Activated naive CD4-positive, alpha-beta T cell treated with anti-CD3 and anti-CD28 coated beads, Interleukin-2, amount 10 ng/mL, durations not matched to agents 7 days and 5 days (primary cell): ENCODE results near the gene ZC3H10.

Experiments
- CTCF ChIA-PET: fragments of 350-600 bp; sonication (Branson Sonifier 250); formaldehyde crosslinking; loops from one replicate; lab custom pipeline; 2021; ENCODE audit warnings: antibody characterized with exemption; lab: Charles Lee
- DNase-seq: peaks from one replicate; pipeline ENCODE4 v3.0.0-alpha.2; 2020
- H3K27ac Mint-ChIP-seq: one replicate; pipeline ENCODE4 v1.8.0; 2021; ENCODE audit warnings: mild to moderate bottlenecking, moderate library complexity, mixed read lengths
- H3K27me3 Mint-ChIP-seq: one replicate; pipeline ENCODE4 v1.8.0; 2021; ENCODE audit warnings: mild to moderate bottlenecking, mixed read lengths
- H3K36me3 Mint-ChIP-seq: one replicate; pipeline ENCODE4 v1.8.0; 2021; ENCODE audit warnings: mixed read lengths
- H3K4me1 Mint-ChIP-seq: one replicate; pipeline ENCODE4 v1.8.0; 2021; ENCODE audit warnings: mixed read lengths
- H3K4me3 Mint-ChIP-seq: one replicate; pipeline ENCODE4 v1.8.0; 2021; ENCODE audit warnings: mild to moderate bottlenecking, moderate library complexity, mixed read lengths
- H3K9me3 Mint-ChIP-seq: one replicate; pipeline ENCODE4 v1.8.0; 2021; ENCODE audit warnings: mixed read lengths

The ZC3H10 gene

DNA sequence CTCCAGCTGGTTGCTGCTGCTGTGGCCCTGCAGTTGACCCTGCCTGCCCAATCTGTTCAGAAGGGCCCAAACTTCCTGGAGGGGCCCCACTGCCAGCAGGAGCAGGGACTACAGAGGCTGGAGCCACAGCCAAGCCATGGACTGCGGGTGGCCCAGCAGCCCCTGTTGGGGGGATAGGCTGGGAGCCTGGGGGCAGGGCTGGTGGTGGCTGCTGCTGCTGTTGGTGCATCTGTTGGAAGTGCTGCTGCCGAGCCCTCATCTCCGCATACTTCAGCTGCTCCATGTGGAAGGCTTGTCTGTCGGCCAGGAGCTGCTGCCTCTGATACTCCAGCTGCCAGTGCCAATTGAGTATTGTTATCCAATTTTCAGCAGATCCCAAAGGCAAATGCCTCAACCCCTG, 47.3 kb downstream of the ZC3H10 start:
- no peaks in the 10 kb centered on the region for H3K9me3 Mint-ChIP-seq
- no peak overlapping the region for H3K4me3 Mint-ChIP-seq
- CTCF ChIA-PET = no interaction called here
- peaks cover 67% of the 10 kb centered on the region for H3K36me3 Mint-ChIP-seq
- DNase-seq = no peak
- H3K27me3 Mint-ChIP-seq = no peaks in the 10 kb centered on the region
- H3K4me1 Mint-ChIP-seq = peaks cover 17% of the 10 kb centered on the region
- no peak overlapping the region for H3K27ac Mint-ChIP-seq

DNA sequence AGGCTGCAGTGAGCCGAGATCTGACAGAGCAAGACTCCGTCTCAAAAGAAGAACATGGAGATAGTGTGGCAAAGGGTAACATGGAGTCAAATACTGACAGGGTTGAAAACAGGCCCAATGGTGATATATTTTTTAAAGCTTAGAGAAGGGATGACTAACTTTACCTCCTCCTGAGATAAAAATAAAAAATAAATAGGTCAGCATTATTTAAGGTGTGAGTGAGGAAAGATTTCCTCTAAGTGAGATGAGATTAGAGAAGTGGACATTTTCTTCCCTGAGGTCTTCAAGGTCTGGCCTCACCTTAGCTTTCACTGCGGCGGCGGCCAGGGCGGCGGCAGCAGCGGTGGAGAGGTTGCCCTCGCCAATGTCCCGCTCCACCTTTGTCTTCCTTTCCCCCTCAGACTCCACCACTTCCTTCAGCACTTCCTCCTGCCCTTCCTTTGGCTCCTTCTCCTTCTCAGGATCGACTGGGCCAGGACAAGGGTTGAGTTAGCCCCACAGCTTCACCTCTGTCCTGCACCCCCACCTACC, 51.2 kb downstream of the ZC3H10 start:
- no peak overlapping the region for H3K4me3 Mint-ChIP-seq
- CTCF ChIA-PET = interaction anchor here (1.4 kb wide), 1 partner anchor 50 kb away, joined by 3 read pairs; no protein-coding TSS in a partner anchor
- H3K27ac Mint-ChIP-seq = no peak overlapping the region
- H3K4me1 Mint-ChIP-seq = no peaks in the 10 kb centered on the region
- no peaks in the 10 kb centered on the region for H3K27me3 Mint-ChIP-seq
- no peaks in the 10 kb centered on the region for H3K9me3 Mint-ChIP-seq
- no peak for DNase-seq
- peaks cover 62% of the 10 kb centered on the region for H3K36me3 Mint-ChIP-seq

DNA sequence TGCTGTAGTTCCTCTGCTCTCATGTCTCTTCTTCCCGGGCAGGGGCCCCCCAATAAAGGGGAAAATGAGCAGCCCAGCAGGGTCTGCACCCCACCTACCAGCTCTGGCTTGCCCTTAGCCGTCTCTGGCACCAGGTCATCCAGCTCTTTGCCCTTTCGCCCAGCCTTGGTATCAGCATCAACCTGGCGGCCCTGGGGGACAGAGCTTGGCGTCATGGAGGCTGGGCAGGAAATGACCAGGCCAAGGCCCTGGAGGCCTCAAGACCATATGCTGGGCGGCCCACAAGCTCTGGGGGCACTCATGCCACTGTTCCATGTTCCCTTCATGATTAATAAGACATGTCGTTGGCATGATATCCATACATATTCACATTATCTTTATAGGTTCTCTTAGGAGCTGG, 54.8 kb downstream of the ZC3H10 start:
- Mint-ChIP-seq H3K36me3 (peaks cover 67% of the 10 kb centered on the region), H3K27ac (no peak overlapping the region), H3K9me3 (no peaks in the 10 kb centered on the region)

More for the DNA sequence above, 54.8 kb downstream of the ZC3H10 start:
- no peak for DNase-seq
- H3K27me3 Mint-ChIP-seq = no peaks in the 10 kb centered on the region
- H3K4me1 Mint-ChIP-seq = no peaks in the 10 kb centered on the region
- no peak overlapping the region for H3K4me3 Mint-ChIP-seq
- CTCF ChIA-PET = interaction anchor here (1.2 kb wide), 1 partner anchor 12 kb away, joined by 3 read pairs; no protein-coding TSS in a partner anchor
